Fibroblast of mammary gland (primary cell): ENCODE results near the gene OR6S1.
"Not testable (repeated sequence)": the region's sequence is repeated elsewhere in the genome, so short reads cannot be mapped to it uniquely, and the experiment has no call there.

Experiments
- DNase-seq: peaks from one replicate; pipeline ENCODE4 v3.0.0-alpha.2; 2010; ENCODE audit warnings: low read depth
- H3K4me3 ChIP-seq: 2 replicates; pipeline ENCODE4 v1.5.1; 2011; ENCODE audit warnings: low read depth, mild to moderate bottlenecking, low read length, moderate library complexity; ENCODE audit not compliant: control insufficient read depth
- CTCF ChIP-seq: conservative IDR thresholded peaks from 2 replicates; pipeline ENCODE4 v1.5.1; 2011; ENCODE audit warnings: low read depth, low read length, inconsistent platforms; ENCODE audit not compliant: control insufficient read depth, insufficient read depth

Gene OR6S1

DNA sequence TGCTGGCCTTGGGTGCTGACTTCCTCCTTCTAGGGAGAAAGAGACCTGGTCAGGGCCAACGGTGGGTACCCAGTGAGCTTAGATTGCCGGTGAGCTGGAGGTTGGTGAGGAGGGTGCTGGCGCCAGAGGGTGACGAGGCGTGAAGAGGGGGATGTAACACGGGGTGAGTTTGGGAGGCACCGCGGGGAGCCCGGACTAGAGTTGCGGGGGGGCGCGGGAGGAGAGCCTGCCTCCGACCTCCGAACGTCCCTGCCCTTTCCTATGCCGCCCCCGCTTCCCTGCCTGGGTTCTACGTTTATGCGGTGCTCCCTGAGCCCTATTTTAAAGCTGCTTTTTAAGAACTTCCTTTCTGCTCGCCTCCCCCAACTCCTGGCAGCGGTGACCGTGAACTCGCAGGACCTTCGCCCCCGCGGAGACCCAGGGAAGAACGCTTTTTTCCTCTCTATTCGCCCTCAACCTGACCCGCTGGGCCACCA, 18.6 kb downstream of the OR6S1 start:
- no peak for DNase-seq
- peak overlapping the region; percentile 29 for H3K4me3 ChIP-seq
- TF ChIP-seq CTCF, result no peak

DNA sequence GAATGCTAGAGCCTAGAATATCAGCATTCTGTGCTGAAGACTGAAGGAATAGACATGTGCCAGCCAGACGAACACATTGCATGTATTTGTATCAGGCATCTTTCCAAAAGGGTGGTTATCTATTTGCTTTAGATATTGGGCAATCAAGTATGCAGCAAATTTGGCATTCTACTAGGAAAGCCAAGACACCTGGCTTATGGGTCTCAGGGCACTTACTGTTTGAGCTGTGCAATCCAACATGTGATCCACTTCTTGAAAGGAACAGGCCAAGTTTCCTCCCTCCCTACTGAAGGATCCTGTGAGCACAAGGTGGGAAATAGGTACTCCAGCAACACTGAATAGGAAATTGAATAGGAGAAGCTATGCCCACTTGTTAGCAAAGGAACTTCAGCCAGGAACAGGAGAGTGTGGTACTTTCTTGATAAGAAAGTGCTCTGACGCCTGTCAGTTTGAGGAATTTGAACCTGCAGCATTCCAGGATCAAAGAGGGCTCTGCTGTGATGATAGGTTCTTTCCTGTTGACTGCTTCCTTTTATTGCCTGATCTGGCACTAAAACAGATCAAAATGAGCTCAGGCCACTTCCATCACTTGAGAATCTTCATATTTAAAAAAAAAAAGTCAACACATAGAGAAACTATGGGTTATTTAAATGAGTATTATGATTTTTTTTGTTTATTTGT, 20.6 kb downstream of the OR6S1 start:
- no peak for TF ChIP-seq CTCF

GRCh38 chr14:20619688-20620087, 21.8 kb downstream of the OR6S1 start:
- not testable (repeated sequence) for H3K4me3 ChIP-seq, DNase-seq

More for the DNA sequence above, 20.6 kb downstream of the OR6S1 start:
- H3K4me3 ChIP-seq, result no peak overlapping the region
- no peak for DNase-seq

DNA sequence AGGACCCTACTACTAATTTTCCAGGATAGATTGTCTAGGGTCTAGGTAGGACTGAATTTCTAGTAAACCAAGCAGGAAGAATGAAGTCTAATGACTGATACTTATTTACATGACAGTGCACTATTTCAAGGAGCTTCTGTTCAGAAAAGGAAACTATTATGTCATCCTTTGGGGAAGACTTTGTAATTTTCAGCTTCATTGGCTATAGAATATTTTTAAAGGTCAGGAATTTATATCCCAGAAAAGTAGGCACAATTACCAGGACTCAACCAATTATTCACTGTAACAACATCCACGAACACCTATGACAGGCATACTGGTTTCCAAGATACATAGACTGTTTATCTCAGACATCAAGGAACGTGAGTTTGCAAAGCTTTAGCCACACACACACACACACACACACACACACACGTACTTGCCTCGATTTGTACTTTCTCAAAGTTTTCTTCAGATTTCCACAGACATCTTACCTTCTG, 23.2 kb downstream of the OR6S1 start:
- no peak for TF ChIP-seq CTCF
- H3K4me3 ChIP-seq, result no peak overlapping the region
- DNase-seq, result no peak

- no peak for TF ChIP-seq CTCF
- no peak overlapping the region for H3K4me3 ChIP-seq
- no peak for DNase-seq
These were observed 24.1 kb downstream of the OR6S1 start for GRCh38 chr14:20617138-20618003.

GRCh38 chr14:20615996-20616395, 25.5 kb downstream of the OR6S1 start:
- no peak for DNase-seq
- H3K4me3 ChIP-seq, result no peak overlapping the region
- TF ChIP-seq CTCF, result no peak
